HepG2 (cell line): ENCODE measurements around the gene LYPD6. TPM values are rescaled to one million over a fixed set of nuclear protein-coding genes. Genes with fewer than 3 reads are reported as not detected.

Source experiments
- ATAC-seq: fragments of 200-7000 bp; cut with Tn5 transposase; 3 replicates; pipeline ENCODE4 v1.9.1; 2020; ENCODE audit warnings: mild to moderate bottlenecking, moderate library complexity
- BruUV-seq: library from RNA; stranded (reverse); fragments of 400-500 nt; replicated peaks from 2 replicates; lab custom pipeline; 2021; lab: Mats Ljungman, UMichigan
- CTCF ChIA-PET: fragments of 300-600 bp; formaldehyde crosslinking; extraction: SDS; loops from one replicate; lab custom pipeline; 2021; ENCODE audit warnings: low total read pairs, inconsistent platforms, low intra/inter-chr PET ratio; lab: Yijun Ruan, JAX
- POLR2A ChIA-PET: fragments of 350-600 bp; sonication (Branson Sonifier 250); formaldehyde crosslinking; loops from one replicate; lab custom pipeline; 2020; ENCODE audit warnings: antibody characterized with exemption, inconsistent platforms; lab: Yijun Ruan, JAX
- DNase-seq: peaks from one replicate; pipeline ENCODE4 v3.0.0-alpha.2; 2015; ENCODE audit warnings: low spot score
- FAIRE-seq: peaks from 3 replicates; lab custom pipeline; 2011; peaks lifted over from hg19 to GRCh38; lab: Jason Lieb, UNC
- H2AFZ ChIP-seq: one replicate; pipeline ENCODE4 v1.6.1; 2011; ENCODE audit warnings: low read length, inconsistent platforms
- H3K27ac ChIP-seq: fragments of 300-600 bp; 3 replicates; pipeline ENCODE4 v1.8.0; 2011; ENCODE audit warnings: mixed run types, mild to moderate bottlenecking, mixed read lengths, low read length, inconsistent platforms; ENCODE audit not compliant: insufficient read depth; ENCODE audit errors: extremely low read length
- H3K27me3 ChIP-seq, 2 experiments: fragments of 200-600 bp in 1 of 2; 2 replicates in 1 of 2; 3 replicates in 1 of 2; pipeline versions ENCODE4 v1.6.0 to v1.8.0; 2011; ENCODE audit warnings: low read length in 2 of 2, mild to moderate bottlenecking in 2 of 2, moderate library complexity in 2 of 2, inconsistent platforms in 1 of 2; ENCODE audit not compliant: insufficient read depth in 2 of 2, control insufficient read depth in 1 of 2
- H3K36me3 ChIP-seq, 2 experiments: fragments of 200-600 bp in 1 of 2; replicated peaks in 1 of 2; 2 replicates in 1 of 2; 3 replicates in 1 of 2; pipeline versions ENCODE4 v1.5.1 to v1.8.0; 2011; ENCODE audit warnings: low read length in 2 of 2, inconsistent platforms in 1 of 2; ENCODE audit not compliant: insufficient read depth in 2 of 2, control insufficient read depth in 1 of 2
- H3K4me1 ChIP-seq: 2 replicates; pipeline ENCODE4 v1.5.1; 2012; ENCODE audit warnings: low read length, inconsistent platforms; ENCODE audit not compliant: insufficient read depth
- H3K4me2 ChIP-seq: 2 replicates; pipeline ENCODE4 v1.6.0; 2011; ENCODE audit warnings: low read depth, low read length, inconsistent platforms
- H3K4me3 ChIP-seq, 3 experiments: fragments of 200-600 bp in 1 of 3; sonication (generic), shearing (Covaris generic) in 1 of 3; replicated peaks in 1 of 3; 2 replicates each; pipeline ENCODE4 v1.5.1; 2011 to 2016; ENCODE audit warnings: low read length in 3 of 3, inconsistent platforms in 2 of 3, low read depth in 2 of 3, mild to moderate bottlenecking in 2 of 3, control low read depth in 1 of 3, mixed read lengths in 1 of 3; ENCODE audit not compliant: insufficient read depth in 1 of 3
- H3K79me2 ChIP-seq: one replicate; pipeline ENCODE4 v1.6.1; 2011; ENCODE audit warnings: low read length, inconsistent platforms; ENCODE audit not compliant: insufficient read depth
- H3K9ac ChIP-seq: 2 replicates; pipeline ENCODE4 v1.6.0; 2011; ENCODE audit warnings: mild to moderate bottlenecking, low read depth, low read length, inconsistent platforms; ENCODE audit not compliant: insufficient read depth
- H3K9me3 ChIP-seq: 2 replicates; pipeline ENCODE4 v1.5.1; 2012; ENCODE audit warnings: mild to moderate bottlenecking, low read length
- H4K20me1 ChIP-seq: 2 replicates; pipeline ENCODE4 v1.6.0; 2011; ENCODE audit warnings: inconsistent platforms, mild to moderate bottlenecking, low read length, moderate library complexity; ENCODE audit not compliant: insufficient read depth
- EHMT2 ChIP-seq: fragments of 200-600 bp; sonication (generic); IDR thresholded peaks from 2 replicates; pipeline ENCODE4 v1.7.0; 2017; ENCODE audit warnings: antibody characterized with exemption, low read depth, low read length, borderline replicate concordance
- MTF1 ChIP-seq: sonication (generic); formaldehyde crosslinking; IDR thresholded peaks from 2 replicates; pipeline ENCODE4 v1.5.0; 2020; ENCODE audit warnings: missing genetic modification reagents
- PHF20 ChIP-seq: sonication (generic); formaldehyde crosslinking; IDR thresholded peaks from 2 replicates; pipeline ENCODE4 v1.5.0; 2020; ENCODE audit warnings: mild to moderate bottlenecking, missing genetic modification reagents
- SMAD9 ChIP-seq: sonication (generic); formaldehyde crosslinking; IDR thresholded peaks from 2 replicates; pipeline ENCODE4 v1.5.1; 2020; ENCODE audit warnings: mild to moderate bottlenecking, missing genetic modification reagents
- SP5 ChIP-seq: IDR thresholded peaks from 2 replicates; pipeline ENCODE4 v1.6.1; 2016; ENCODE audit warnings: low read depth, borderline replicate concordance
- ZNF234 ChIP-seq: sonication (generic); formaldehyde crosslinking; conservative IDR thresholded peaks from 2 replicates; pipeline ENCODE4 v1.5.1; 2020; ENCODE audit warnings: mild to moderate bottlenecking, missing genetic modification reagents
- ZNF616 ChIP-seq: sonication (generic); formaldehyde crosslinking; IDR thresholded peaks from 2 replicates; pipeline ENCODE4 v1.5.0; 2020; ENCODE audit warnings: low read depth, mild to moderate bottlenecking, missing genetic modification reagents
- ZNF672 ChIP-seq: sonication (generic); formaldehyde crosslinking; IDR thresholded peaks from 2 replicates; pipeline ENCODE4 v1.8.1; 2022; ENCODE audit warnings: missing genetic modification reagents
- WGBS: methylation state at CpG from one replicate; pipeline ENCODE4 v1.1.6; 2017; ENCODE audit warnings: low lambda C conversion rate; 5-methylcytosine and 5-hydroxymethylcytosine counted together
- in situ Hi-C: cut with HindIII; loops from 2 replicates; pipeline ENCODE4 v1.10.0; 2017; ENCODE audit warnings: low pct_unique_long_range_greater_than_20kb; ENCODE audit not compliant: extremely low pct_ligation_motif_present
- intact Hi-C: fragments of 100-400 bp; cut with micrococcal nuclease; formaldehyde crosslinking; loops from one replicate; pipeline ENCODE4 v1.10.0; 2022; ENCODE audit not compliant: unreplicated experiment
- polyA plus RNA-seq, 8 experiments: library from polyadenylated mRNA; depleted of rRNA in 3 of 8; stranded (reverse) in 7 of 8; unstranded in 1 of 8; fragments of >200 nt; fragmentation: Illumina TruSeq in 4 of 8; extraction: Trizol in 4 of 8; gene quantifications; 2 replicates each; pipeline versions ENCODE4 v1.2.1 to v1.2.3, GENCODE V29; 2011 to 2016; ENCODE audit warnings: low read depth in 4 of 8, missing spikeins in 1 of 8, mixed read lengths in 1 of 8; ENCODE audit not compliant: insufficient read depth in 1 of 8
- total RNA-seq, 5 experiments: library from RNA; depleted of rRNA; stranded (reverse); fragments of >200 nt; fragmentation: Illumina TruSeq; extraction: Trizol; gene quantifications; 2 replicates each; pipeline ENCODE4 v1.2.3, GENCODE V29; 2016; ENCODE audit warnings: low read depth in 1 of 5
- TF ChIP-seq, protein P1 (sequence below): sonication (generic); formaldehyde crosslinking; IDR thresholded peaks from 2 replicates; pipeline ENCODE4 v1.4.0; 2020; ENCODE audit warnings: missing genetic modification reagents, borderline replicate concordance
- TF ChIP-seq, protein P2 (sequence below): sonication (generic); formaldehyde crosslinking; IDR thresholded peaks from 2 replicates; pipeline ENCODE4 v1.5.1; 2020; ENCODE audit warnings: missing genetic modification reagents, mild to moderate bottlenecking, borderline replicate concordance
- TF ChIP-seq, protein P3 (sequence below): sonication (generic); formaldehyde crosslinking; IDR thresholded peaks from 2 replicates; pipeline ENCODE4 v1.9.0; 2021; ENCODE audit warnings: missing genetic modification reagents, borderline replicate concordance
- TF ChIP-seq, protein P4 (sequence below): sonication (generic); formaldehyde crosslinking; IDR thresholded peaks from 2 replicates; pipeline ENCODE4 v1.4.0; 2020; ENCODE audit warnings: missing genetic modification reagents, borderline replicate concordance

The LYPD6 gene
- total and polyA plus RNA-seq, 2 of the 13 experiments (the other 11 are each of a cell fraction or from before 2014, with no cell fraction given) = 0.01 to 0.07 TPM

DNA sequence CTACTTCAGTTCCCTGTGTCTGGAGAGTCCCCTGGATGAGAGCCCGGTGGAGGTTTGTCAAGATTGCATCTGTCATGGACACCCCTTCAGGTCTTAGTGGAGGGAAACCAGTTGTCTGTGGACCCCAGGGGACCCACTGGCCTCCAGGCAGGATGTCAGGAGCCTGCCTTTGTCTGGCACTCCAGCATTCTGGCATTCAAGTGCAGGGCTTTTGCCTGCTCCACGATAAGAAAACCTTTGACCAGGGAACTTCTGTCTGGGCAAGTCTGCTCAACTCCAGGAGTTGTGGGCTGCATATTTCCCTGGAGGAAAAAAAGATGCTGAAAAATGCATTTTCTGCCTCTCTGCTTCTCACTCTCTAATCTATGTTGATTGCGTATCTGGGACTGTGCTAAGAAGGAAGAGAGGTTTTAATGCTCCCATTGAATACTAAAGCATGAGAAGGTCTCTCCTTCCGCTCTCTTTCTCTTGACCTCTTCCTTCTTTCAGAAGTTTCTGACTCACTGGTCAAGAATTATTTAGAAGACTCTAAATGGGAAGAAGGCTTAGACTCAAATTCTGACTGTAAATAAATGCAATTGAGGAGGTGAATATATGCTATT lies 152.7 kb downstream of the LYPD6 start:
- no peaks in the 10 kb centered on the region for H3K27me3 ChIP-seq
- ATAC-seq = no peak
- no peak overlapping the region for H3K4me3 ChIP-seq
- H3K4me2 ChIP-seq = no peak overlapping the region
- no peak overlapping the region for H3K9ac ChIP-seq
- H2AFZ ChIP-seq = no peak overlapping the region
- H3K4me1 ChIP-seq = no peaks in the 10 kb centered on the region
- H3K36me3 ChIP-seq = no peaks in the 10 kb centered on the region
- ChIA-PET CTCF (no interaction called here), POLR2A (no interaction called here)
- in situ Hi-C loops = no loop called here
- intact Hi-C loops = no loop called here
- no peaks in the 10 kb centered on the region for H3K79me2 ChIP-seq
- H4K20me1 ChIP-seq = no peaks in the 10 kb centered on the region
- no TSS peak for BruUV-seq
- H3K9me3 ChIP-seq = no peaks in the 10 kb centered on the region
- no peak overlapping the region for H3K27ac ChIP-seq
- no peak for FAIRE-seq
- DNase-seq = no peak
- TF ChIP-seq, protein P1, sequence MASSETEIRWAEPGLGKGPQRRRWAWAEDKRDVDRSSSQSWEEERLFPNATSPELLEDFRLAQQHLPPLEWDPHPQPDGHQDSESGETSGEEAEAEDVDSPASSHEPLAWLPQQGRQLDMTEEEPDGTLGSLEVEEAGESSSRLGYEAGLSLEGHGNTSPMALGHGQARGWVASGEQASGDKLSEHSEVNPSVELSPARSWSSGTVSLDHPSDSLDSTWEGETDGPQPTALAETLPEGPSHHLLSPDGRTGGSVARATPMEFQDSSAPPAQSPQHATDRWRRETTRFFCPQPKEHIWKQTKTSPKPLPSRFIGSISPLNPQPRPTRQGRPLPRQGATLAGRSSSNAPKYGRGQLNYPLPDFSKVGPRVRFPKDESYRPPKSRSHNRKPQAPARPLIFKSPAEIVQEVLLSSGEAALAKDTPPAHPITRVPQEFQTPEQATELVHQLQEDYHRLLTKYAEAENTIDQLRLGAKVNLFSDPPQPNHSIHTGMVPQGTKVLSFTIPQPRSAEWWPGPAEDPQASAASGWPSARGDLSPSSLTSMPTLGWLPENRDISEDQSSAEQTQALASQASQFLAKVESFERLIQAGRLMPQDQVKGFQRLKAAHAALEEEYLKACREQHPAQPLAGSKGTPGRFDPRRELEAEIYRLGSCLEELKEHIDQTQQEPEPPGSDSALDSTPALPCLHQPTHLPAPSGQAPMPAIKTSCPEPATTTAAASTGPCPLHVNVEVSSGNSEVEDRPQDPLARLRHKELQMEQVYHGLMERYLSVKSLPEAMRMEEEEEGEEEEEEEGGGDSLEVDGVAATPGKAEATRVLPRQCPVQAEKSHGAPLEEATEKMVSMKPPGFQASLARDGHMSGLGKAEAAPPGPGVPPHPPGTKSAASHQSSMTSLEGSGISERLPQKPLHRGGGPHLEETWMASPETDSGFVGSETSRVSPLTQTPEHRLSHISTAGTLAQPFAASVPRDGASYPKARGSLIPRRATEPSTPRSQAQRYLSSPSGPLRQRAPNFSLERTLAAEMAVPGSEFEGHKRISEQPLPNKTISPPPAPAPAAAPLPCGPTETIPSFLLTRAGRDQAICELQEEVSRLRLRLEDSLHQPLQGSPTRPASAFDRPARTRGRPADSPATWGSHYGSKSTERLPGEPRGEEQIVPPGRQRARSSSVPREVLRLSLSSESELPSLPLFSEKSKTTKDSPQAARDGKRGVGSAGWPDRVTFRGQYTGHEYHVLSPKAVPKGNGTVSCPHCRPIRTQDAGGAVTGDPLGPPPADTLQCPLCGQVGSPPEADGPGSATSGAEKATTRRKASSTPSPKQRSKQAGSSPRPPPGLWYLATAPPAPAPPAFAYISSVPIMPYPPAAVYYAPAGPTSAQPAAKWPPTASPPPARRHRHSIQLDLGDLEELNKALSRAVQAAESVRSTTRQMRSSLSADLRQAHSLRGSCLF (CRISPR knock-in tag) = no peak
- TF ChIP-seq, protein P2, sequence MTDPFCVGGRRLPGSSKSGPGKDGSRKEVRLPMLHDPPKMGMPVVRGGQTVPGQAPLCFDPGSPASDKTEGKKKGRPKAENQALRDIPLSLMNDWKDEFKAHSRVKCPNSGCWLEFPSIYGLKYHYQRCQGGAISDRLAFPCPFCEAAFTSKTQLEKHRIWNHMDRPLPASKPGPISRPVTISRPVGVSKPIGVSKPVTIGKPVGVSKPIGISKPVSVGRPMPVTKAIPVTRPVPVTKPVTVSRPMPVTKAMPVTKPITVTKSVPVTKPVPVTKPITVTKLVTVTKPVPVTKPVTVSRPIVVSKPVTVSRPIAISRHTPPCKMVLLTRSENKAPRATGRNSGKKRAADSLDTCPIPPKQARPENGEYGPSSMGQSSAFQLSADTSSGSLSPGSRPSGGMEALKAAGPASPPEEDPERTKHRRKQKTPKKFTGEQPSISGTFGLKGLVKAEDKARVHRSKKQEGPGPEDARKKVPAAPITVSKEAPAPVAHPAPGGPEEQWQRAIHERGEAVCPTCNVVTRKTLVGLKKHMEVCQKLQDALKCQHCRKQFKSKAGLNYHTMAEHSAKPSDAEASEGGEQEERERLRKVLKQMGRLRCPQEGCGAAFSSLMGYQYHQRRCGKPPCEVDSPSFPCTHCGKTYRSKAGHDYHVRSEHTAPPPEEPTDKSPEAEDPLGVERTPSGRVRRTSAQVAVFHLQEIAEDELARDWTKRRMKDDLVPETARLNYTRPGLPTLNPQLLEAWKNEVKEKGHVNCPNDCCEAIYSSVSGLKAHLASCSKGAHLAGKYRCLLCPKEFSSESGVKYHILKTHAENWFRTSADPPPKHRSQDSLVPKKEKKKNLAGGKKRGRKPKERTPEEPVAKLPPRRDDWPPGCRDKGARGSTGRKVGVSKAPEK (CRISPR knock-in tag) = no peak
- TF ChIP-seq ZNF234 (CRISPR knock-in tag) = no peak
- no peak for TF ChIP-seq ZNF672 (CRISPR knock-in tag)
- no peak for TF ChIP-seq ZNF616
- TF ChIP-seq, protein P3, sequence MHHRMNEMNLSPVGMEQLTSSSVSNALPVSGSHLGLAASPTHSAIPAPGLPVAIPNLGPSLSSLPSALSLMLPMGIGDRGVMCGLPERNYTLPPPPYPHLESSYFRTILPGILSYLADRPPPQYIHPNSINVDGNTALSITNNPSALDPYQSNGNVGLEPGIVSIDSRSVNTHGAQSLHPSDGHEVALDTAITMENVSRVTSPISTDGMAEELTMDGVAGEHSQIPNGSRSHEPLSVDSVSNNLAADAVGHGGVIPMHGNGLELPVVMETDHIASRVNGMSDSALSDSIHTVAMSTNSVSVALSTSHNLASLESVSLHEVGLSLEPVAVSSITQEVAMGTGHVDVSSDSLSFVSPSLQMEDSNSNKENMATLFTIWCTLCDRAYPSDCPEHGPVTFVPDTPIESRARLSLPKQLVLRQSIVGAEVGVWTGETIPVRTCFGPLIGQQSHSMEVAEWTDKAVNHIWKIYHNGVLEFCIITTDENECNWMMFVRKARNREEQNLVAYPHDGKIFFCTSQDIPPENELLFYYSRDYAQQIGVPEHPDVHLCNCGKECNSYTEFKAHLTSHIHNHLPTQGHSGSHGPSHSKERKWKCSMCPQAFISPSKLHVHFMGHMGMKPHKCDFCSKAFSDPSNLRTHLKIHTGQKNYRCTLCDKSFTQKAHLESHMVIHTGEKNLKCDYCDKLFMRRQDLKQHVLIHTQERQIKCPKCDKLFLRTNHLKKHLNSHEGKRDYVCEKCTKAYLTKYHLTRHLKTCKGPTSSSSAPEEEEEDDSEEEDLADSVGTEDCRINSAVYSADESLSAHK = no peak
- TF ChIP-seq EHMT2 = no peak
- TF ChIP-seq MTF1 (CRISPR knock-in tag) = no peak
- TF ChIP-seq, protein P4, sequence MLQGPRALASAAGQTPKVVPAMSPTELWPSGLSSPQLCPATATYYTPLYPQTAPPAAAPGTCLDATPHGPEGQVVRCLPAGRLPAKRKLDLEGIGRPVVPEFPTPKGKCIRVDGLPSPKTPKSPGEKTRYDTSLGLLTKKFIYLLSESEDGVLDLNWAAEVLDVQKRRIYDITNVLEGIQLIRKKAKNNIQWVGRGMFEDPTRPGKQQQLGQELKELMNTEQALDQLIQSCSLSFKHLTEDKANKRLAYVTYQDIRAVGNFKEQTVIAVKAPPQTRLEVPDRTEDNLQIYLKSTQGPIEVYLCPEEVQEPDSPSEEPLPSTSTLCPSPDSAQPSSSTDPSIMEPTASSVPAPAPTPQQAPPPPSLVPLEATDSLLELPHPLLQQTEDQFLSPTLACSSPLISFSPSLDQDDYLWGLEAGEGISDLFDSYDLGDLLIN (CRISPR knock-in tag) = no peak
- no peak for TF ChIP-seq SP5 (CRISPR knock-in tag)
- TF ChIP-seq PHF20 (CRISPR knock-in tag) = no peak
- TF ChIP-seq SMAD9 (CRISPR knock-in tag) = no peak
- WGBS = 11% methylated on average over 4 of the region's 4 CpGs
